Hematopoietic multipotent progenitor cell (in vitro differentiated cells): ENCODE data around the gene COBL. TPM values are rescaled to one million over a fixed set of nuclear protein-coding genes. Genes with fewer than 3 reads are reported as not detected.

ENCODE experiments used
- DNase-seq, 3 donors: peaks; one replicate each; pipeline ENCODE4 v3.0.0-alpha.2; 2011 to 2015; ENCODE audit warnings: low read depth in 2 of 3, low spot score in 2 of 3
- total RNA-seq: library from RNA; depleted of rRNA; stranded (reverse); fragments of >200 nt; gene quantifications from one replicate; pipeline ENCODE4 v1.2.3, GENCODE V29; 2012

COBL gene
- total RNA-seq, 1 donor = 0.27 TPM

GRCh38 chr7:51237446-51238133 is 79.0 kb downstream of the COBL start:
- no peak for DNase-seq

DNA sequence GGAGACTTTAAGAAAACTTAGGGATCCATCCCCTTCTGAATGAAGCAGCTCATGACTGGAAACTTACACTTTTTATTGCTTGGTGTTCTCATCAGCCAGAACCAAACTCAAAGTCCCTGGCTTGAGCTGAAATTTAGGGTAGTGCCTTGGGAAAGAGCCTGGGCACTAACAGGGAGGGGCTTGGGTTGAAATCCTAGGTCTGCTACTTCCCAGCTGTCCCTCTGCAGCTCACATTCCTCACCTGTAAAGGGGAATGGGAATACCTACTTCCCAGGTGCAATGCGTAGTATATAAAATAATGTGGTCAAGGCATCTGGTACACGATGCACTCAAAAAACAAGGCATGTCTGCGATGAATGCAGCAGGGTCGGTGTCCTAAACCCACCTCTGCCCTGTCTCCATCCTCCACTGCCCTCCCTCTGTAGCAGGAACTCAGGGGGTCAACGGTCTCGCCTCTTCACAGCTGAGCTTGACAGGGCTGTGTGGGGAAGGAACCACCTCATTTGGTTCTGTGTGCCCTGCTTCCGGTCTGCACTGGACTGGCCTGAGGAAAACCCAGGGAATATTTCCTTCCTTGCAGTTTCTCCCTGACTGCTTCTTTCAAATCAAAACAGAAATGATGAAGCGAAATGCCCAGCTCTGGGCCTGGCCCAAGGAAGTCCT is 80.0 kb downstream of the COBL start:
- DNase-seq = no peak

- DNase-seq = no peak
These were observed 80.9 kb downstream of the COBL start for GRCh38 chr7:51235593-51236313.

- no peak for DNase-seq
These were observed 81.8 kb downstream of the COBL start for GRCh38 chr7:51234609-51235308.

DNA sequence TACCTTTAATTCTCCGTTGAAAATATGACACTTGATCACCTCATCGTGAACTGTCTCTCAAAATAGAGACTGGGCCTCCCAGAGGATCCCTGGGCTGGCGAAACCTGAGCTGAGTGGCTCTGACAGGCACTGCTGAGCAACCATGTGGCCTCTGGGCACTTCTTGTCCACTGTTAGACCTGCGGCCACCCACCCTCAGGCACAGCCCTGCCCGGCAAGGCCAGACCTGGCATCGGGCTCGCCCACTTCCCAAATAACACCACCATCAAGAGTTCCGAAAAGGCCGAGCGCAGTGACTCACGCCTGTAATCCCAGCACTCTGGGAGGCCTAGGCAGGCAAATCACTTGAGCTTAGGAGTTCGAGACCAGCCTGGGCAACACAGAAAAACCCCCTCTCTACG is 82.5 kb downstream of the COBL start:
- no peak for DNase-seq

- DNase-seq = no peak
These were observed 83.2 kb downstream of the COBL start for GRCh38 chr7:51233374-51233773.

DNA sequence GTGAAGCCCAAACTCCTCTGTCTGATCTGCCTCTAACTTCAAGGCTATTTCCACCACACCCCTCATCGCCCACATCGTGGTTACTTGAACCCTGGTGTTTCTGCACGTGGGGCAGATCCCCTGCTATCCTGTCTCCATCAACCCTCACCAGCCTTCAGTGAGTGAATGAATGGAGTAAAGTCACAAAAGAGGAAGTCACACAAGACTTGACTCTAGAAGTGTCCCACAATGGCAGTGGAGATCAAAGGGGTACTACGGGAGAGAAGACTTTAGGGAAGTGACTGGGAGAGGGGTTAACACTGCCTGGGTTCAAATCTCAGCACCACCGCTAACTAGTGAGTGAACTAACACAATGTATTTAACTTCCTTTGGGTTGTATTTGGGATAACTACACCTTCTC is 85.9 kb downstream of the COBL start:
- peak in 1 of 3 donors; percentile 2 for DNase-seq

GRCh38 chr7:51230324-51230625 is 86.3 kb downstream of the COBL start:
- no peak for DNase-seq

- no peak for DNase-seq
These were observed 86.8 kb downstream of the COBL start for GRCh38 chr7:51229620-51230323.

GRCh38 chr7:51229106-51229537 is 87.5 kb downstream of the COBL start:
- no peak for DNase-seq

DNA sequence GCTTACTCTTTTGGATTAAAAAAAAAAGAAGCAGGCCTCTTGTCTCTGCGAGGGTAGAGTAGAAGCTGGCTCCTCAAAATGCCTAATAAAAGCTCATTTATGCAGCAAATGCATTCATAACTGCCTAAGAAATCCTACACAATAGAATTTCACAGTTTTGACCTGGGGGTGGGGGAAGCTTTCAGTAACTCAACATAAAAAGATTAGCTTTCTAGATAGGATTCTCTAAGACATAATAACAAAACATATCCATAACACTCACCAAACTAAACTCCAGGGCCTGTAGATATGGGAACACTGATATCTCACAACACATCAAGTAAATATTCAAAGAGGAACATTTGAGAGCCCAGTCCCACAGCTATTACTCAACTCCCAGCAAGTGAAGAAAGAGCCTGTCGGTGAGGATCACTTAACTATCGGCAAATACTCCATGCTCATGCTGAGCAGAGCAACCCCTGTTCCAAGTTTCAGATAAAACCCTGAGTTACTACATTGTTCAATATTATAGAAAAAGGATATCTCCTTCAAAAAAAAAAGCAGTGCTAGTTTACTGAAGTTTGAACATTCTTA is 88.1 kb downstream of the COBL start:
- DNase-seq = no peak

DNA sequence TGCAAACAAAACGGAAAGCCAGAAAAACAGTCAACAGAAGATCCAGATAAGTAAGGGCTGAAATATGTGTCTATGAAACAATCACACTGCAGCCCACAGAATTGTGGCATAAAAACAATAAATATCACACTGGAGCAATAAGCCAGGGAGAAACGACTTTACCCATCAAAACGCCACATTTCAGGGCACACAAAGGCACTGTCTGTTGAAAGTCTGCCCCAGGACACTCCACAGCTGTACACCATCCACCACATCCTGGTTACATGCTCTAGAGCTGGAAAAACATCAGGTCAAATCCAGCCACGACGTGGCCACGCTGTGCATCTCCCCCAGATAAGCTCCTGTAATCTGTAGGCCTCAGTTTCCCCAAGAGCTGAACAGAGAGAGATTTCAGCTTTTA is 88.7 kb downstream of the COBL start:
- no peak for DNase-seq

DNA sequence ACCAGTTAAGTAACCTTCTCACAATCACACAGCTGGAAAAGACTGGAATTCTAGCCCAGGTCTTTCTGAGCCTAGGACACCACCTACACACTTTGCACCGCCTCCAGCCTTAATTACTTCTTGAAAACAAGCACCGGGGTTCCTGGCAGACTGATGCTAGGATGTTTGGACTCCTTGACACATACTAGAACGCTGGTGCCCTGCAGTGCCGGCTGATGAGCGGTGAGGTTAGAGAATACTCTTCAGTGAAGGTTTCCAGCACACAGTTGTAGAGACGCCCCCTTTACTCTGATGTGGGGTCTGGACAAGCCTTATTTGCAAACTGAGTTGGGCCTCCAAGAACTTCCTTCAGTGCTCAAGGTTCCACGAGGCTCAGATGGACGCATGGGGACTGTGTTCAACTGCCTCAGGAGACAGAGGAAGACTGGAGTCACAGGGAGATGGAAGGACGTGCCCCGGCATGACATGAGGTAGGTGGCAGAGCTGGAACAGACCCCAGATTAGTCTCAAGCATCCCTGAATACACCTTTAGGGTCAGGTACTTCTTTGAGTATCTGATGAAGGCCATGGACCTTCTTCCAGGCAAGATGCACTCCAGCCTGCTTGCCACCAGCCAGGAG is 89.6 kb downstream of the COBL start:
- no peak for DNase-seq

DNA sequence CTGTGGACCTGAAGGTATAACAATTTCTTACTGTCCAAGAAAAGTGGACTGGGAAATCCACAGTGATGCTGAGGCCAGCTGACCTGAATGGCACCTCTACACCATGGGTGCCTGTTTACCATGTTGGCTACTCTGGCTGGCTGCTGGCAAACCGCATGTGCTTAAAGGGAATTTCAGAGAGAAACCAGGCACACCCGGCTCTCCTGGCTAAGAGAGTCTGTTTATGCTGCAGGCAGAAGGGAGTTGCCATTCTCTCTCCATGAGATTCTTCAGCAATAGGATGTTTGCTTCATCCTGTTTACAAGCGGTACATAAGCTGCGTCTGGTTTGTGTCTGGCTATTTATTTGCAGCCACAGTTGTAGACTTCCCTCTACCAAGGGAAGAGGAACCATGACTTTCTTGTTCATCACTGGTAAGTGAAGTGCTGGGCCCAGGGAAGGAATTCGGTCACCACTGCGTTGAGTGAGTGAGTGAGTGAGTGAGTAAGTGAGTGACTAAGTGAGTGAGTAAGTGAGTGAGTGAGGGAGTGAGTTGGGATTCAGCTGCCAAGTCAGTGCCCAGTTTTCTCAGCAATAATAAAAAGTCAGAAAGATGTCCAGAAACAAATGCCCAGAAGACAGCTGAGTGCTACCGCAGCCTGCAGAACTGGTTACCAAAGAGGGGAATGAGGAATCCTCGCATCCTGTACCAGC is 90.4 kb downstream of the COBL start:
- DNase-seq = no peak

GRCh38 chr7:51224811-51225595 is 91.6 kb downstream of the COBL start:
- DNase-seq = no peak

DNA sequence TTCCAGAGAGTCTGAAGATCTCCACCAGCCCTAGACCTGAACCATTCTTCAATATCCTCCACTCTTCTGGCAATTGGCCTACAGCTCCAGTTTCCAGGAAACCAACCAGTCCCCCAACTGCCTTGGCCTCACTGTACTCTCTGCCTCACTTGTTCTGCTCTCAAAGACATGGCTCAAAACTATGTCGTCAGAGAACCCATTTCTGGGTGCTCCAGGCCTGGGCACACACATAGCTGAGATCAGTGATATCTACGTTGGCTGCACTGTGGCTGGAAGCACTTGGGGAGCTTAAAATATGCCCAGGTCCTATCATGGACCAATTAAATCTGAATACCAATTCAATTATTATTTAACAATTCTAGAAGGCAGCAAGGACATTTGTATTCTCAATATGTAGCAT is 93.1 kb downstream of the COBL start:
- no peak for DNase-seq

DNA sequence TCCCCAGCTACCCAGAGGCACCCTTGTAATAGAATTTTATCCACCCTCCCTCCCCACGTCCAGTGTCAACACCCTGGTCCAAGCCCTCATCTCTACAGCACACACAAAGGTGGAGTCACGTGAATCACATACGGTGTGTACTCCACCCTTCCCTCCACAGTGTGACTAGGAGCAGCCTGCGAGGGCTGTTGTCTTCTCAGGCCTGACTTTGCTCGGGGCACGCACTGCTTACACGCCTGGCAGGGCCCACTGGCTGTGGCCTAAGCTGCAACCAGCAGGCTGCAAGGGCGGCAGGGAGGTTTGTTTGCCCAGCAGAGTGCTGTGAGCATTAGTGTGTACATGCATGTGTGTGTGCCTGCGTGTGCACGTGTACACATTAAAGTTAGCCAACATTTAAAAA is 93.7 kb downstream of the COBL start:
- no peak for DNase-seq

DNA sequence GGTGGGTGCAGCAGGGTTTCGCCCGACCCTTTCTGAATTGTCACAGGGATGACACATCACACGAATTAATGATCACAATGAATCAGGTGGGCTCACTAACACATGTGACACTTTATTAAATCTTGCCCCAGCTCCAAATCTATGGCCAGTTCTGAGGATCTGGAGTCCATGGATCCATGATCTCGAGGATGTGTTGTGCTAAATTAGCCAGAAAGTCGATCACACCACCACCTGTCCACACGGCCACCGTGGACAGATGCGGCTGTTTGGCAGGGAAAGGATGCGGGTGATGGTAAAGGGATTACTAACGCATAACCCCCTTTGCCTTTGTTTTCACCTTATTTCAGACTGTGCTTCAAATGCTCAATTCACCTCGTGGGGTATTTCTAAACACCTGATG is 96.4 kb downstream of the COBL start:
- no peak for DNase-seq
